GM12878 (cell line): ENCODE data around the gene RAB28.

Source experiments
- EP300 ChIP-seq, 2 experiments: fragments of 150-350 bp in 1 of 2; IDR thresholded peaks; 2 replicates each; pipeline ENCODE4 v1.6.1; 2011 to 2012; ENCODE audit warnings: low read depth in 2 of 2, low read length in 2 of 2, borderline replicate concordance in 1 of 2, improper control_type of control experiment in 1 of 2, inconsistent platforms in 1 of 2; ENCODE audit not compliant: control insufficient read depth in 1 of 2
- JUNB ChIP-seq: IDR thresholded peaks from 2 replicates; pipeline ENCODE4 v1.6.1; 2016; ENCODE audit warnings: antibody characterized with exemption, mild to moderate bottlenecking
- NFIC ChIP-seq: IDR thresholded peaks from 2 replicates; pipeline ENCODE4 v1.6.1; 2012; ENCODE audit warnings: low read depth, mild to moderate bottlenecking, inconsistent platforms, low read length, moderate library complexity
- POLR2AphosphoS5 ChIP-seq: IDR thresholded peaks from 2 replicates; pipeline ENCODE4 v1.6.1; 2011; ENCODE audit warnings: mild to moderate bottlenecking, low read length, inconsistent platforms
- POU2F2 ChIP-seq: IDR thresholded peaks from 3 replicates; pipeline ENCODE4 v1.6.1; 2011; ENCODE audit warnings: low read depth, mild to moderate bottlenecking, low read length, borderline replicate concordance
- RELA ChIP-seq: fragments of 450-650 bp; IDR thresholded peaks from 2 replicates; pipeline ENCODE4 v1.8.0; 2014; ENCODE audit warnings: borderline replicate concordance; ENCODE audit not compliant: partially characterized antibody
- TF ChIP-seq, protein P1 (sequence below), 3 experiments: IDR thresholded peaks in 2 of 3; conservative IDR thresholded peaks in 1 of 3; 2 replicates each; pipeline ENCODE4 v1.5.1; 2011; ENCODE audit warnings: low read depth in 3 of 3, low read length in 3 of 3, mild to moderate bottlenecking in 3 of 3, control low read depth in 2 of 3, moderate library complexity in 2 of 3, inconsistent platforms in 1 of 3, mixed read lengths in 1 of 3; ENCODE audit not compliant: control insufficient read depth in 2 of 3, insufficient read depth in 1 of 3; ENCODE audit errors: extremely low read depth in 1 of 3

DNA sequence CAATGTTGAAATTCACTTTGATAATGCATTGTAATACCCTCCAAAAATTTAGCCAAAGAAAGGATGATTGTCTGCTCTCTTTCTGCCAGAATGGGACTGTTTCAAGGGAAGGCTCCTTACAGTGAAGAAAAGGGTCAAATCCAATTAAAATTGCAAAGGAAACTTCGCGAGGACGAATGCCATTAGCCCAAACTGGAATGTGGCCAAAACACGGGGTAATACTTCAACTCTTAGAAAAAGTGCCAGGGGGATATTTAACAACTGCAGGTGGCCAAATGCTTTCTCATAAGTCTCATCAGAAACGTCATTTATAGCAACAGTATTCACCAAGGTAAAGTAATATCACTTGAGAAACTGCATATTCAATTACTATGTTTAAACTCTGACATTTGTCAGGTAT is 31.1 kb upstream of the RAB28 start:
- TF ChIP-seq, protein P1, sequence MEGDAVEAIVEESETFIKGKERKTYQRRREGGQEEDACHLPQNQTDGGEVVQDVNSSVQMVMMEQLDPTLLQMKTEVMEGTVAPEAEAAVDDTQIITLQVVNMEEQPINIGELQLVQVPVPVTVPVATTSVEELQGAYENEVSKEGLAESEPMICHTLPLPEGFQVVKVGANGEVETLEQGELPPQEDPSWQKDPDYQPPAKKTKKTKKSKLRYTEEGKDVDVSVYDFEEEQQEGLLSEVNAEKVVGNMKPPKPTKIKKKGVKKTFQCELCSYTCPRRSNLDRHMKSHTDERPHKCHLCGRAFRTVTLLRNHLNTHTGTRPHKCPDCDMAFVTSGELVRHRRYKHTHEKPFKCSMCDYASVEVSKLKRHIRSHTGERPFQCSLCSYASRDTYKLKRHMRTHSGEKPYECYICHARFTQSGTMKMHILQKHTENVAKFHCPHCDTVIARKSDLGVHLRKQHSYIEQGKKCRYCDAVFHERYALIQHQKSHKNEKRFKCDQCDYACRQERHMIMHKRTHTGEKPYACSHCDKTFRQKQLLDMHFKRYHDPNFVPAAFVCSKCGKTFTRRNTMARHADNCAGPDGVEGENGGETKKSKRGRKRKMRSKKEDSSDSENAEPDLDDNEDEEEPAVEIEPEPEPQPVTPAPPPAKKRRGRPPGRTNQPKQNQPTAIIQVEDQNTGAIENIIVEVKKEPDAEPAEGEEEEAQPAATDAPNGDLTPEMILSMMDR (IDR thresholded peaks at IDR 0.05 in 2 of 3, conservative IDR thresholded peaks at IDR 0.05 in 1 of 3; ENCODE audit: control insufficient read depth in 2 of 3, extremely low read depth in 1 of 3, insufficient read depth in 1 of 3, low read depth in 3 of 3, low read length in 3 of 3) = no peak
- TF ChIP-seq RELA (no peak), JUNB (no peak), POLR2AphosphoS5 (no peak), POU2F2 (no peak), NFIC (no peak), EP300 (IDR thresholded peaks at IDR 0.05; ENCODE audit: borderline replicate concordance in 1 of 2, control insufficient read depth in 1 of 2, low read depth in 2 of 2, low read length in 2 of 2) (no peak)
